Renal cortical epithelial cell (primary cell): ENCODE results near the gene ZER1. TPM values are rescaled to one million over a fixed set of nuclear protein-coding genes. Genes with fewer than 3 reads are reported as not detected.
"Not testable (repeated sequence)": the region's sequence is repeated elsewhere in the genome, so short reads cannot be mapped to it uniquely, and the experiment has no call there.

Experiments used
- DNase-seq: peaks from one replicate; pipeline ENCODE4 v3.0.0-alpha.2; 2011; ENCODE audit warnings: low read depth
- total RNA-seq: library from RNA; depleted of rRNA; stranded (reverse); fragments of >200 nt; gene quantifications from 2 replicates; pipeline ENCODE4 v1.2.3, GENCODE V29; 2014

ZER1 gene
- total RNA-seq, 1 donor from 2014 or later = 44.2 TPM

GRCh38 chr9:128693738-128694137 is 78.0 kb downstream of the ZER1 start:
- DNase-seq = not testable (repeated sequence)

- DNase-seq = no peak
Observed at GRCh38 chr9:128690684-128691034, 81.1 kb downstream of the ZER1 start.

GRCh38 chr9:128689820-128690683 is 81.7 kb downstream of the ZER1 start:
- no peak for DNase-seq

- no peak for DNase-seq
Observed at GRCh38 chr9:128689293-128689774, 82.4 kb downstream of the ZER1 start.

- DNase-seq = peak; percentile 64
Observed at GRCh38 chr9:128688501-128689292, 83.0 kb downstream of the ZER1 start, which contains the start of gene SET. Gene SET, plus strand, starts transcription at chr9:128689222. Its CDS starts 361 bp downstream, at chr9:128689583.

- DNase-seq = no peak
Observed at GRCh38 chr9:128687453-128687852, 84.3 kb downstream of the ZER1 start.

GRCh38 chr9:128685636-128686489 is 85.9 kb downstream of the ZER1 start:
- DNase-seq = no peak

GRCh38 chr9:128684325-128685199 is 87.2 kb downstream of the ZER1 start:
- DNase-seq = peak; percentile 78

GRCh38 chr9:128684065-128684324 is 87.7 kb downstream of the ZER1 start:
- no peak for DNase-seq

GRCh38 chr9:128683340-128684064 is 88.2 kb downstream of the ZER1 start:
- peak; percentile 92 for DNase-seq

Other genes starting within 250 kb of the ZER1 start
- gene SPTAN1, start 219.3 kb downstream of the ZER1 start, total RNA-seq = 206 and 420 TPM in 2 replicates
- 46.4 and 59.7 TPM in 2 replicates for gene DYNC2I2, start 115.1 kb downstream of the ZER1 start, total RNA-seq
- gene SET, start 82.7 kb downstream of the ZER1 start, total RNA-seq = 395 and 577 TPM in 2 replicates
- 2.8 and 5.2 TPM in 2 replicates for gene PKN3, start 69.4 kb downstream of the ZER1 start, total RNA-seq
- gene ZDHHC12, start 47.8 kb downstream of the ZER1 start, total RNA-seq = 46.4 and 58.0 TPM in 2 replicates
- gene TBC1D13, start 15.3 kb upstream of the ZER1 start, total RNA-seq = 9.2 and 22.5 TPM in 2 replicates
- gene ENDOG, start 46.6 kb upstream of the ZER1 start, total RNA-seq = 31.3 and 33.9 TPM in 2 replicates
- gene SPOUT1, start 57.9 kb upstream of the ZER1 start, total RNA-seq = 12.0 and 18.2 TPM in 2 replicates
- 9.9 and 10.5 TPM in 2 replicates for gene KYAT1, start 110.0 kb upstream of the ZER1 start, total RNA-seq
- 44.4 and 47.4 TPM in 2 replicates for gene LRRC8A, start 110.2 kb upstream of the ZER1 start, total RNA-seq
- 38.4 and 71.2 TPM in 2 replicates for gene PHYHD1, start 149.1 kb upstream of the ZER1 start, total RNA-seq
- gene DOLK, start 175.7 kb upstream of the ZER1 start, total RNA-seq = 20.5 and 24.6 TPM in 2 replicates
- 23.3 and 38.3 TPM in 2 replicates for gene NUP188, start 175.8 kb upstream of the ZER1 start, total RNA-seq